NCI-H1694 (cell line): ENCODE data around the gene SELENOH.

Experiments
- DNase-seq: peaks from one replicate; lab custom pipeline; 2025; lab: John Stamatoyannopoulos, UW

SELENOH gene

GRCh38 chr11:57781529-57781943, 40.2 kb downstream of the SELENOH start:
- DNase-seq: no peak

- no peak for DNase-seq
Observed at GRCh38 chr11:57785072-57785471, 43.8 kb downstream of the SELENOH start.

GRCh38 chr11:57786436-57786835, 45.1 kb downstream of the SELENOH start:
- no peak for DNase-seq

- DNase-seq: no peak
Observed at GRCh38 chr11:57787006-57787604, 45.8 kb downstream of the SELENOH start.

GRCh38 chr11:57787920-57788702, 46.8 kb downstream of the SELENOH start:
- DNase-seq: no peak

- DNase-seq: no peak
Observed at GRCh38 chr11:57788703-57789088, 47.4 kb downstream of the SELENOH start.

- no peak for DNase-seq
Observed at GRCh38 chr11:57791321-57792059, 50.2 kb downstream of the SELENOH start.

GRCh38 chr11:57792060-57792541, 50.8 kb downstream of the SELENOH start:
- no peak for DNase-seq

GRCh38 chr11:57792870-57793269, 51.6 kb downstream of the SELENOH start:
- DNase-seq: no peak
